NCI-H2196 (cell line): Measurements from ENCODE around the gene SLC7A6.

ENCODE experiments used
- DNase-seq: peaks from one replicate; lab custom pipeline; 2025; ENCODE audit not compliant: unreplicated experiment; lab: John Stamatoyannopoulos, UW

The SLC7A6 gene

GRCh38 chr16:68298907-68299561 is 34.7 kb downstream of the SLC7A6 start:
- DNase-seq: no peak

DNA sequence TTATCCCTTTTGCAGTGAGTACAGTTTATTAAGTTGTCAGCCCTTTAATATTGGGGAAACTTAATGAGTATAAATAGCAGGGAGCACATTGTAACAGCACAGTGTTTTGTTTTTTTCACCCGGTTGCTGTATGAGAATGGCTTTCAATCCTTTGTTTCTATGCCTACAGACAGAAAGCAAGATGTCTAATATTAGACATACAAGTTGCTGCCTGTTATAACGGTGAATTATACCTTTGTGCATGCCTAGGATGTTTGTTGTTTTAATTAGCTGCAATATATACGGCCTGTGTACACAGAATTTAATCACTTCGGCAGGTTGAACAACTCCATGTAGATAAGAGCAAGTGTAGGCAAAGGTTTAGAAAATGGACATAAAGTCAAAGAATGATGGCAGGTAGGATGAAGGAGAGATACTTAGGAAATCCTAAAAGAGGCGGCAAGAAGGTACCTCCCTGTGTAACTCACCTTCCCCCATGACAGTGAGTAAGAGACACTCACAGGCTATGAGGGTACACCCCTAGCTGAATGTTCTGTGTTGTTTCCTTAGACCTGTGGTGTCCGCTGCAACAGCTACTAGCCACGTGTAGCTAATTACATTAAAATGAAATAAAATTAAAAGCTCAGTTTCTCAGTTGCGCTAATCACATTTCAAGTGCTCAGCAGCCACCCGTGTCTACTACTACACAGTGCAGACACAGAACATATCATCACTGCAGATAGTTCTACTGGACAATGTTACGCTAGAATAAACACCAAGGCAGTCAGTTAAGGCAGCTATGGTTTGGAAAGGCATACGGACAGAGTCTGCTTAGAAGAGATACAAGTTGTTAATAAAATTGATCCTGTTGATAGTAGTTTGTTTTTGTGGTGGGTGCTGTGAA is 35.5 kb downstream of the SLC7A6 start:
- DNase-seq: no peak

DNA sequence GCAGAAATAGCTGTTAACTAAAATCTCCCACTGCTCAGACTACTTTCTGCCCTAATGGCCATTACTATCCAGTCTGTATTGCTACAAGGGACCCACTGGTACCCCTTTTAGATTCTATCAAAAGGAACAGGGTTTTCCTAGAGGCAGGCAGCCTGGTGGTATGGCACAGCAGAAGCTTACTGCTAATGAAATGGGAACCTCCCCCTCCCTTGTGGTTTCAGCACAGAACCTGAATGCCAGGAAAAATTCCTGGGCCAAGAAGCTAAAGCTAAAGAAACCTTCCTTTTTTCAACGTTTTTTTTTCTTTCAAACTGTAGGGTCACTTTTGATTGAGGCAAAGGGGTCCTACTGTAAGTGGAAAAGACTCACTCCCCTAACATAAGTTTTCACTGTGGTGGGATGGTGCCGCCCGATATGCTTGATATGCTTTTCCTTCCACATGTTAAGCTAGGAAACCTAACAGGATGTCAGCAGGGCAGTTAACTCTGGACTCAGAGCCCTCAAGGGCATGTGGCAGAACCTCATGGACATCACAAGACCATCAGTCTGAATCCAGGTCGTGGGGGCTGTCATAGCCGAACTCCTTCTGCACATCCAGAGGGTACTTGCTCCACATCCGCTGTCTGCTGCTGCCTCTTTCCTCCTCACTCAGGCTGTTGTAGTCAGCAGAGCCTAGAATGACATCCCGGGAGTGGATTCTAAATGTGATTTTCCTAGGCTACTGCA is 36.6 kb downstream of the SLC7A6 start:
- no peak for DNase-seq

DNA sequence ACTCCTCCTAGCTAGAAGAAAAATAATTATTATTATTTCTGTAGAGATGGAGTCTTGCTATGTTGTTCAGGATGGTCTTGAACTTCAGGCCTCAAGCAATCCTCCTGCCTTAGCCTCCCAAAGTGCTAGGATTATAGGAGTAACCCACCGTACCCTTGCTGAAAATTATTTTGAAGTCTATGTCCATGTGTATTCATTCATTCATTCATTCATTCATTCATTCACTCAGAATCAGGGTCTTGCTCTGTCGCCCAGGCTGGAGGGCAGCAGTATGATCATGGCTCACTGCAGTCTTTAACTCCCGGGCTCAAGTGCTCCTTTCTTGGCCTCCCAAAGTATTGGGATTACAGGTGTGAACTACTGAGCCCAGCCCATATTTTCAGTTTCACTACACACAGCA is 42.3 kb downstream of the SLC7A6 start:
- no peak for DNase-seq

GRCh38 chr16:68309799-68310198 is 45.5 kb downstream of the SLC7A6 start:
- no peak for DNase-seq

- DNase-seq: no peak
Measured at GRCh38 chr16:68310437-68310773, 46.1 kb downstream of the SLC7A6 start.

DNA sequence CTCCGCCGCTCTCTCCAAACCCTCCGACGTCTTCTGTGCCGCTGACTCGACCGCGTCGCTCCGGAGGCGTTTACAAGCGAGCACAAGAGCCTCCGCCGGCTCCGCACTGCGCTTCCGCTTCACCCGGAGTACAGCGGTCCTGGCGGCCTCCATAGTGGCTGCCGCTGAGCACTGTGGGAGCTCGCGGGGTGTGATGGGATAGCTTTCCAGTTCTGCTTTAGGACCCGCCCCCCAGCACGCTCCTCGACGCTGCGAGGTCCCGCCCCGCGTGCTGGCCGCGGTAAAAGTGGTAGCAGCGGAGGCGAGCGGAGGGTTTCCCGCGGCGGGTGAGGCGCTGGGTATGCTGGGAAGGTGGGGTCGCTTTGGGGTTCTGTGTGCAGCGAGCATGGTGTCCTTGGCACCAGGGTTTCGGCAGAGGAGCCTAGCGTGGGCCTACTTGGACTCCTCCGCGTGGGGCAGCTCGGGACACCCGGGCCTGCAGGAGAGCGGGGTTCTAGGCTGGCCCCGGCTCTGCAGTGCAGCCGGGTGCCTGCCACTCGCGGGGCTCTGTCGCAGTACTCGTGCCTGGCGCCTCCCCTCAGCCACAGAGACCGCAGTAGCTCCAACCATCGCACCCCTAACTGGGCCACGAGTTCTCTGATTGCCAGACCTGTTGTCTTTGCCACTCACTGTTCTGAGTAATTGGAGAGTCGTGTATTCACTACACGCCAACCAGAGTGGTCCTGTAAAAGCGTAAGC is 46.6 kb downstream of the SLC7A6 start, which contains the start of the genes PRMT7 and SLC7A6OS:
Gene PRMT7, plus strand, starts transcription at position 246 of the 738 bp plus-strand sequence. CDS start 4,961 bp downstream, outside the sequence.
Gene SLC7A6OS, minus strand, starts transcription at position 173 of the 738 bp plus-strand sequence. Its CDS starts 20 bp downstream, at position 153.
- DNase-seq: peak; percentile 73

- DNase-seq: no peak
Measured at GRCh38 chr16:68313116-68313515, 48.8 kb downstream of the SLC7A6 start.

GRCh38 chr16:68319185-68319908 is 55.0 kb downstream of the SLC7A6 start:
- DNase-seq: no peak

DNA sequence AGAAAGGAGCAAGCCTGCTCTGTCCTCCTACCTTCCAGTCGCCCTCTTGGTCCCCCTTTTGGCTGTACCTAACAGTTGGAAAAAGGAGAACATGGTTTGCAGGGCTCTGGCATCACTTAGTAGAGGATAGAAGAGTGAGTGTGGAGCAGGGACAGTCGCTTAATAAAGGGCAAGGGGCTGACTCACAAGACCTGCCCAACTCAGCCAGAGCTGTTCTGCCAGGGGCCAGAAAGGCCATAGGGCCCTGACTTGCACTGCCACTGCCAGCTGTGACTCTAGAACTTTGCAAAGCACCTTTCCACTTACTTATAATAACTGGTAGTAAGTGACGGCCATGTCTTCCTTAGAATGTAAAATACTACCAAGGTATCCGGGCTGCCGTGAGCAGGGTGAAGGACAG is 60.0 kb downstream of the SLC7A6 start:
- DNase-seq: no peak

GRCh38 chr16:68324780-68325357 is 60.5 kb downstream of the SLC7A6 start:
- no peak for DNase-seq

- peak; percentile 71 for DNase-seq
Measured at GRCh38 chr16:68328151-68328859, 64.0 kb downstream of the SLC7A6 start.

- no peak for DNase-seq
Measured at GRCh38 chr16:68328860-68329390, 64.6 kb downstream of the SLC7A6 start.

- DNase-seq: no peak
Measured at GRCh38 chr16:68331879-68332410, 67.6 kb downstream of the SLC7A6 start.

- DNase-seq: no peak
Measured at GRCh38 chr16:68332411-68333121, 68.2 kb downstream of the SLC7A6 start.

DNA sequence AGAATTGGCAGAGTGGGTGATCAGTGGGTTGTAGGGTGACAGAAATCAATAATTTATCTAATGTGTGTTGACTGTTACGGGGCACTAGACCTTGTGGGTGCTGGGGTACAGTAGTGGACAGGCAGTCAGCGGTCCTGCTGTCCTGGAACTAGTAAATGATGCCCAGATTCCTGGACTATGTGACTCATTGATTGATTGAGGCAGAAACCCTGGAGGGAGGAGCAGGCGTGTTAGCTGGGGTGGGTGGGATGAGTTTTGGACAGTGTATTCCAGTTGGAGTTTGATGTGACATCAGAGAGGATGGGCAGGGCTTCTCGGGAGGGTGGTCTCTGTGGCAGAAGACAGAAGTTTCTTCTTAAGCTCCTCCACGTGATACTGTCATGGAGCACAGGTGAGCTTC is 70.8 kb downstream of the SLC7A6 start:
- DNase-seq: no peak

- no peak for DNase-seq
Measured at GRCh38 chr16:68338326-68339119, 74.2 kb downstream of the SLC7A6 start.
